Measurements from ENCODE around the gene PRPF39.

Gene PRPF39, protein sequence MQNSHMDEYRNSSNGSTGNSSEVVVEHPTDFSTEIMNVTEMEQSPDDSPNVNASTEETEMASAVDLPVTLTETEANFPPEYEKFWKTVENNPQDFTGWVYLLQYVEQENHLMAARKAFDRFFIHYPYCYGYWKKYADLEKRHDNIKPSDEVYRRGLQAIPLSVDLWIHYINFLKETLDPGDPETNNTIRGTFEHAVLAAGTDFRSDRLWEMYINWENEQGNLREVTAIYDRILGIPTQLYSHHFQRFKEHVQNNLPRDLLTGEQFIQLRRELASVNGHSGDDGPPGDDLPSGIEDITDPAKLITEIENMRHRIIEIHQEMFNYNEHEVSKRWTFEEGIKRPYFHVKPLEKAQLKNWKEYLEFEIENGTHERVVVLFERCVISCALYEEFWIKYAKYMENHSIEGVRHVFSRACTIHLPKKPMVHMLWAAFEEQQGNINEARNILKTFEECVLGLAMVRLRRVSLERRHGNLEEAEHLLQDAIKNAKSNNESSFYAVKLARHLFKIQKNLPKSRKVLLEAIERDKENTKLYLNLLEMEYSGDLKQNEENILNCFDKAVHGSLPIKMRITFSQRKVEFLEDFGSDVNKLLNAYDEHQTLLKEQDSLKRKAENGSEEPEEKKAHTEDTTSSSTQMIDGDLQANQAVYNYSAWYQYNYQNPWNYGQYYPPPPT

DNA sequence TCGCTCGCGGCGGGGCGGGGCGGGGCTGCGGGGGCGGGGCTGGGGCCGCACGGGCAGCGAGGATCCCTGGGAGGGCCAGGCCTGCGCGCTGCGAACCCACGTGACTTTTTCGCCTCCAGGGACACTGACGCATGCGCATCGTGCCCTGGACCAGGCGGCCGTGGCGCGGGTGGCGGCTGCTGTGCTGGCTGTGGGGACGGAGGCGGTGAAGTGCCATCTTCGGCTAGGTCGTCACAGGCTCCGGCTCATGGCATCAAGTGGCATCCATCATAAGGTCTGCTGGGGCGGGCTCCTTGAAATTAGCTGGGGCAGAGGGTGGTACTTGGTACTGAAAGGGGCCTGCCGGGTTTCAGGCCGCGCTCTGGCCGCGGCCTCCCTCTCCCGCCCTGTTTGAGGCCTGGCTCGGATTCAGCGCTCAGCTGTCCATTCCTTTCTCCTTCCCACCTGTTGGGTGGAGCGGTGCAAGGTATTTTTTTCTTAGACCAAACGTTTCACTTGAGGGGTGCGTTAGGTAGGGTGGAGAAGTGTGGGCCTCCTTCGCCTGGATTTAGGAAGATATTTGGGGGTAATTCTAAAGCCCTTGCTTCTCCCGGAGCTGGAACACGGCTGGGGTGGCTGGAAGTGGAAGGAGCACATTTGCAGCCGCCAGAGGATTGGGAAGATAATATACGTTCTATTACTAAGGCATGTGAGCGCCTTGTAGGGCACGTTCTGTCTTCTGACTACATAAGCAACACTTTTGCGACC is at the start of gene PRPF39:
Gene PRPF39 (plus strand): TSS at position 141 of the 747 bp plus-strand sequence. CDS start 11,124 bp downstream, outside the sequence.
- Histone ChIP-seq H3K36me3 (ENCODE audit: control insufficient read depth, insufficient read depth, low read length, severe bottlenecking) (no peaks in the 10 kb centered on the region), H3K4me1 (ENCODE audit: control insufficient read depth, insufficient read depth, low read length) (peaks cover 38% of the 10 kb centered on the region), H3K9ac (ENCODE audit: low read length) (peak within 1 kb of the TSS; percentile 96), H3K4me3 (ENCODE audit: low read length) (peak within 1 kb of the TSS; percentile 97), H3K9me3 (ENCODE audit: control insufficient read depth, low read length) (no peaks in the 10 kb centered on the region), H3K27me3 (replicated peaks; ENCODE audit: control insufficient read depth, insufficient read depth, low read length) (no peaks in the 10 kb centered on the region)
- peak; percentile 98 for DNase-seq (ENCODE audit: low read depth)

DNA sequence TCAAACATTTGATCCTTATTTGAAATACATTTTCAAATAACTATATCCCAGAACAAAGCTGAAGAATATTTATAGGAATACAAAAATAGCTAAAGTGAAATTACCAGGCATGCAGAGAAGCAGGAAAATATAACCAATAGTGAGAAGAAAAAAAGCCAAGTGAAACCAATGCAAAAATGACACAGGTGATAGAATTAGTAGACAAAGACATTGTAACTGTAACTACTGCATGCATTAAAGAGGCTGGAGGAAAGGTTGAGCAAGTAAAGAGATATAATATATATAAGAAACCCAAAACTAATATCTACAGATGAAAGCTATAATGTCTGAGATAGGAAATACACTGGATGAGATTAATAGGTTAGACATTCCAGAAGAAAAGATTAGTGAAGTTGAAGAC is 49.2 kb upstream of the PRPF39 start:
- Histone ChIP-seq H3K9ac (ENCODE audit: low read length) (no peak overlapping the region), H3K4me3 (ENCODE audit: low read length) (no peak overlapping the region), H3K4me1 (ENCODE audit: control insufficient read depth, insufficient read depth, low read length) (no peaks in the 10 kb centered on the region), H3K27me3 (replicated peaks; ENCODE audit: control insufficient read depth, insufficient read depth, low read length) (no peaks in the 10 kb centered on the region), H3K9me3 (ENCODE audit: control insufficient read depth, low read length) (no peaks in the 10 kb centered on the region), H3K36me3 (ENCODE audit: control insufficient read depth, insufficient read depth, low read length, severe bottlenecking) (peaks cover 57% of the 10 kb centered on the region)
- DNase-seq (ENCODE audit: low read depth) = no peak

DNA sequence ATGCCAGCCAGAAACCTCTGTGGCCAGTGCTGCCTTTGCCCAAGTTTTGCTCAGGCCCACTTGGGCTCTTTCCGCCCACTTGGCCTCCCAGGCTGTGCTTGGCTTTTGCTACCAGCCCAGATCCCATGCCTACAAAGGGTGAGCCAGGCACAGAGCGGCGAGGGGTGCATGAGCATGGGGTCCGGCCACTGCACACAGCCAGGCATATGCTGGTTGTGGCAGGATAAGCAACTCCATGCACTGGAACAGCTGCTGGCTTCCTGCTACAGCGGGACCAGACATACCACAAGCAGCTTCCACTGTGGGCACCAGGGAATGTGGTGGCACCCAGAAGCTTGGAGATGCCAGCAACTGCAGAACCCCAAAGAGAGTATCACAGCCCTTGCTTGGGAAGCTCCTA is 45.7 kb upstream of the PRPF39 start:
- Histone ChIP-seq H3K9ac (ENCODE audit: low read length) (no peak overlapping the region), H3K27me3 (replicated peaks; ENCODE audit: control insufficient read depth, insufficient read depth, low read length) (no peaks in the 10 kb centered on the region), H3K4me3 (ENCODE audit: low read length) (no peak overlapping the region), H3K36me3 (ENCODE audit: control insufficient read depth, insufficient read depth, low read length, severe bottlenecking) (peaks cover 35% of the 10 kb centered on the region), H3K9me3 (ENCODE audit: control insufficient read depth, low read length) (no peaks in the 10 kb centered on the region), H3K4me1 (ENCODE audit: control insufficient read depth, insufficient read depth, low read length) (no peaks in the 10 kb centered on the region)
- DNase-seq (ENCODE audit: low read depth) = no peak

DNA sequence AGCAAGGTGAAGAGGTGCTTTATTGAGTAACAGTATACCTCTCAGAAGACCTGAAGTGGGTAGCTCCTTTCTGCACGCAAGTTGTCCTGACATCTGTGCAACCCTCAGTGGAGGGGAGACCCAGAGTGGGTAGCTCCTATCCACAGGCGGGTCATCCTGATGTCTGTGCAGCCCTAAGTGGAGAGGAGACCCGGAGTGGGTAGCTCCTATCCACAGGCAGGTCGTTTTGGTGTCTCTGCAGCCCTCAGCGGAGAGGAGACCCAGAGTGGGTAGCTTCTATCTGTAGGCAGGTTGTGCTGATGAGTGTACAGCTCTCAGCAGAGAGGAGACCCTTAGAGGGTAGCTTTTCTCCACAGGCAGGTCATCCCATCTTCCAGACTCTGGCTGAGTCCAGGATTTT is 45.1 kb upstream of the PRPF39 start:
- Histone ChIP-seq H3K9ac (ENCODE audit: low read length) (no peak overlapping the region), H3K4me3 (ENCODE audit: low read length) (no peak overlapping the region), H3K4me1 (ENCODE audit: control insufficient read depth, insufficient read depth, low read length) (no peaks in the 10 kb centered on the region), H3K36me3 (ENCODE audit: control insufficient read depth, insufficient read depth, low read length, severe bottlenecking) (peaks cover 30% of the 10 kb centered on the region), H3K9me3 (ENCODE audit: control insufficient read depth, low read length) (no peaks in the 10 kb centered on the region), H3K27me3 (replicated peaks; ENCODE audit: control insufficient read depth, insufficient read depth, low read length) (no peaks in the 10 kb centered on the region)
- DNase-seq (ENCODE audit: low read depth) = no peak

DNA sequence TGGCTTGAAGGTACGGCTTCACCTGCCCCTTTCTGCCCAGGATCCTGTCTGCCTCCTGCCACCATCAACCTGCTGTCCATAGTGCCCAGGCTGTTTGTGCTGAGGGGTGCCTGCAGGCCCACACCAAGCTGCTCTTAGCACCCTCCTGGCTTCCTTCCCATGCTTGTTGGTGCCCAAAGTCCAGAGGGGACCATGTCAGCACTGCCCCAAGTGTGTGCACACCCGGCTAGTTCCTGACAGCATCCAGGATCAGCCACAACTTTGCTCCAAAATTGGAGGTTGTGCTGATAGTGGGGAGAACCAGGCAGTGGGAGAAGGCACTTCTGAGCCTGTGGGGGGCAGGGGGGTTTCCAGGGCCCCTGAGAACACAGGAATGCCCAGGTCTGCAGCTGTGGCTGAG is 44.5 kb upstream of the PRPF39 start:
- H3K4me3 ChIP-seq (ENCODE audit: low read length) = no peak overlapping the region
- H3K27me3 ChIP-seq (replicated peaks; ENCODE audit: control insufficient read depth, insufficient read depth, low read length) = no peaks in the 10 kb centered on the region
- no peaks in the 10 kb centered on the region for H3K4me1 ChIP-seq (ENCODE audit: control insufficient read depth, insufficient read depth, low read length)
- DNase-seq (ENCODE audit: low read depth) = no peak
- no peaks in the 10 kb centered on the region for H3K9me3 ChIP-seq (ENCODE audit: control insufficient read depth, low read length)
- H3K9ac ChIP-seq (ENCODE audit: low read length) = no peak overlapping the region
- peaks cover 25% of the 10 kb centered on the region for H3K36me3 ChIP-seq (ENCODE audit: control insufficient read depth, insufficient read depth, low read length, severe bottlenecking)

DNA sequence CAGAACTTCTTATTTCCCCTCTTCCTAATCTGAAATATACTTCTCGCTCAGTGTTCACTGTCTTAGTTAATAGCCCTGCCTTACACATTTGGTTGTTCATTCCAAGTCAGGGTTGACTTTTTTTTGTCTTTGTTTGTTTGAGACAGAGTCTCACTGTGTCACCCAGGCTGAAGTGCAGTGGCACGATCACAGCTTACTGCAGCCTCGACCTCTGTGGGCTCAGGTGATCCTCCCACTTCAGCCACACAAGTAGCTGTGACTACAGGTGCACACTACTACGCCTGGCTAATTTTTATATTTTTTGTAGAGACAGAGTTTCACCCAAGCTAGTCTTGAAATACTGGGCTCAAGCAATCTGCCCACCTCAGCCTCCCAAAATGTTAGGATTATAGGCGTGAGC is 42.3 kb upstream of the PRPF39 start:
- Histone ChIP-seq H3K9ac (ENCODE audit: low read length) (no peak overlapping the region), H3K4me3 (ENCODE audit: low read length) (no peak overlapping the region), H3K27me3 (replicated peaks; ENCODE audit: control insufficient read depth, insufficient read depth, low read length) (no peaks in the 10 kb centered on the region), H3K9me3 (ENCODE audit: control insufficient read depth, low read length) (no peaks in the 10 kb centered on the region), H3K4me1 (ENCODE audit: control insufficient read depth, insufficient read depth, low read length) (no peaks in the 10 kb centered on the region), H3K36me3 (ENCODE audit: control insufficient read depth, insufficient read depth, low read length, severe bottlenecking) (peaks cover 31% of the 10 kb centered on the region)
- no peak for DNase-seq (ENCODE audit: low read depth)

DNA sequence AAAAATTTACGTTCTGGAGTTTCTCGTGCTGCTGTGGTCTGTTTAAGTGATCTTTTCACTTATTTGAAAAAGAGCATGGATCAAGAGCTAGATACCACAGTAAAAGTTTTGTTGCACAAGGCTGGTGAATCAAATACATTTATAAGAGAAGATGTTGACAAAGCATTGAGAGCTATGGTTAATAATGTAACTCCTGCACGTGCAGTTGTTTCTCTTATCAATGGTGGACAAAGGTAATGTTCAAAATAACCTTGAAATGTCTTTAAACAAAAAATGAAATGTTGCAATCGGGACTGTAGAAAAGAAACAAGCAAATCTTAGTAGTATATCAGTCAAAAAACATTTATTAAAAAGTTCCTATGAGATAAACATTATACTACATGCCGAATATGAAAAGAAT is 39.3 kb upstream of the PRPF39 start:
- H3K36me3 ChIP-seq (ENCODE audit: control insufficient read depth, insufficient read depth, low read length, severe bottlenecking) = peaks cover 13% of the 10 kb centered on the region
- no peaks in the 10 kb centered on the region for H3K4me1 ChIP-seq (ENCODE audit: control insufficient read depth, insufficient read depth, low read length)
- no peak overlapping the region for H3K9ac ChIP-seq (ENCODE audit: low read length)
- H3K9me3 ChIP-seq (ENCODE audit: control insufficient read depth, low read length) = no peaks in the 10 kb centered on the region
- H3K27me3 ChIP-seq (replicated peaks; ENCODE audit: control insufficient read depth, insufficient read depth, low read length) = no peaks in the 10 kb centered on the region
- no peak for DNase-seq (ENCODE audit: low read depth)
- H3K4me3 ChIP-seq (ENCODE audit: low read length) = no peak overlapping the region

DNA sequence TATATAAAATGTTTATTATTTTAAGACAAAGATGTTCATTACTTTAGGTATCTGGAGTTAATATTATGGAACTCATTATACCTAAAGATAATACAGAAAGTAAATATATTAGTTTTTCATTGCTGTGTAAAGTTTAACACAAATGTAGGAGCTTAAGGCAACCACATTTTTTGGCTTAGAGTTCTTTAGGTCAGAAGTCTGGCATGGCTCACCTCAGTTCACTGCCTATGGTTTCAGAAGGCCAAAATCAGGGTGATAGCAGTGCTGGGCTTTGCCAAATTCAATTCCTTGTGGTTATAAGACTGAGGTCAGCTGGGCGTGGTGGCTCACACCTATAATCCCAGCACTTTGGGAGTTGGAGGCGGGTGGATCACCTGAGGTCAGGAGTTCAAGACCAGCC is 35.5 kb upstream of the PRPF39 start:
- H3K36me3 ChIP-seq (ENCODE audit: control insufficient read depth, insufficient read depth, low read length, severe bottlenecking) = peaks cover 22% of the 10 kb centered on the region
- no peak for DNase-seq (ENCODE audit: low read depth)

DNA sequence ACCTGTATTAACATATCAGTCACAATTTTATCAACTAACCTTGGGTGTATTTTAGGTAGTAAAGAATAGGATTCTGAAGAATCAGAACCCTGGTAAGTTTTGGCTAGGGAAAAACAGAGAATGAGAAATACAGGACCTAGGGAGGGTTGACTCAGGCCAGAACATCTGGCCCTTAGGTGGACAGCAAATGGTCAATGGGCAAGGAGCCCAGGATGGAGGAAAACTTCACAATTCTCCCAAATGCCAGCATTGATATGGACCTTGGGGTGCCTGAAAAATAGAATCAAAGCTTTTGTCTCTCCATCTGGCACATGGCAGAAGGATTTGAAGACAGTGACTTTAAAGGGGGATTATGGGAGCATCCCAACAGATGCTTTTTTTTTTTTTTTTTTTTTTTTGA is 32.7 kb upstream of the PRPF39 start:
- no peak overlapping the region for H3K4me3 ChIP-seq (ENCODE audit: low read length)

More for the DNA sequence above, 35.5 kb upstream of the PRPF39 start:
- no peaks in the 10 kb centered on the region for H3K27me3 ChIP-seq (replicated peaks; ENCODE audit: control insufficient read depth, insufficient read depth, low read length)
- no peak overlapping the region for H3K9ac ChIP-seq (ENCODE audit: low read length)
- H3K4me3 ChIP-seq (ENCODE audit: low read length) = no peak overlapping the region
- H3K4me1 ChIP-seq (ENCODE audit: control insufficient read depth, insufficient read depth, low read length) = no peaks in the 10 kb centered on the region
- H3K9me3 ChIP-seq (ENCODE audit: control insufficient read depth, low read length) = no peaks in the 10 kb centered on the region

DNA sequence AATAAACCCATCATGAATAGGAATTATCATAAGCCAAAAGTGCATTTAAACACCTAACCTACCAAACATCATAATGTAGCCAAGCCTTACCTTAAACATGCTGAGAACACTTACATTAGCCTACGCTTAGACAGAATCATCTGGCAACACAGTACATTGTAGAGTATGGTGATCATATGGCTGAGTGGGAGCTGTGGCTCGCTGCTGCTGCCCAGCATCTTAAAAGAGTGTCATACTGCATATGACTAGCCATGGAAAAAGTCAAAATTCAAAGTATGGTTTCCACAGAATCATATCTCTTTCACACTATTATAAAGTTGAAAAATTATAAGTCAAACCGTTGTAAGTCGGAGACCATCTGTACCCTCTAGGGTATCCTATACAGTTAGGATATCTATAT is 32.0 kb upstream of the PRPF39 start:
- H3K9me3 ChIP-seq (ENCODE audit: control insufficient read depth, low read length) = peaks cover 7% of the 10 kb centered on the region
- H3K27me3 ChIP-seq (replicated peaks; ENCODE audit: control insufficient read depth, insufficient read depth, low read length) = no peaks in the 10 kb centered on the region
- H3K4me1 ChIP-seq (ENCODE audit: control insufficient read depth, insufficient read depth, low read length) = no peaks in the 10 kb centered on the region
- no peak overlapping the region for H3K9ac ChIP-seq (ENCODE audit: low read length)
- H3K36me3 ChIP-seq (ENCODE audit: control insufficient read depth, insufficient read depth, low read length, severe bottlenecking) = peaks cover 26% of the 10 kb centered on the region
- no peak overlapping the region for H3K4me3 ChIP-seq (ENCODE audit: low read length)
- no peak for DNase-seq (ENCODE audit: low read depth)

More for the DNA sequence above, 32.7 kb upstream of the PRPF39 start:
- peaks cover under 1% of the 10 kb centered on the region for H3K9me3 ChIP-seq (ENCODE audit: control insufficient read depth, low read length)
- H3K27me3 ChIP-seq (replicated peaks; ENCODE audit: control insufficient read depth, insufficient read depth, low read length) = no peaks in the 10 kb centered on the region
- DNase-seq (ENCODE audit: low read depth) = no peak
- H3K36me3 ChIP-seq (ENCODE audit: control insufficient read depth, insufficient read depth, low read length, severe bottlenecking) = peaks cover 33% of the 10 kb centered on the region
- H3K4me1 ChIP-seq (ENCODE audit: control insufficient read depth, insufficient read depth, low read length) = no peaks in the 10 kb centered on the region
- H3K9ac ChIP-seq (ENCODE audit: low read length) = no peak overlapping the region

DNA sequence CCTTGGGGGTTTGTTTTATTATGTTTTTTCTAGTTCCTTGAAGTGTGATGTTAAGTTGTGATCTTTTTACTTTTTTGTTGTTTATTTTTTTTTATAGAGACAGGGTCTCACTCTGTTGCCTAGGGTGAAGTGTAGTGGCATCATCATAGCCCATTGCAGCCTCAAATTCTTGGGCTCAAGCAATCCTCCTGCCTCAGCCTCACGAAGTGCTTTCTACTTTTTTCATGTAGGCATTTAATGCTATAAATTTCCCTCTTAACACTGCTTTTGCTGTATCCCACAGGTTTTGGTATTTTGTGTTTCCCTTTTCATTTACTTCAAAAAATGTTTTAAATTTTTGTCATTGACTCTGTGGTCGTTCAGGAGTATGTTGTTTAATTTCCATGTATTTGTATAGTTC is 26.6 kb upstream of the PRPF39 start:
- H3K9ac ChIP-seq (ENCODE audit: low read length) = no peak overlapping the region
- H3K4me1 ChIP-seq (ENCODE audit: control insufficient read depth, insufficient read depth, low read length) = no peaks in the 10 kb centered on the region
- no peak overlapping the region for H3K4me3 ChIP-seq (ENCODE audit: low read length)
- peaks cover 13% of the 10 kb centered on the region for H3K9me3 ChIP-seq (ENCODE audit: control insufficient read depth, low read length)
- DNase-seq (ENCODE audit: low read depth) = no peak
- H3K36me3 ChIP-seq (ENCODE audit: control insufficient read depth, insufficient read depth, low read length, severe bottlenecking) = peaks cover 28% of the 10 kb centered on the region
- H3K27me3 ChIP-seq (replicated peaks; ENCODE audit: control insufficient read depth, insufficient read depth, low read length) = no peaks in the 10 kb centered on the region

Measured in adipocyte (in vitro differentiated cells).